Stimulated activated CD8-positive, alpha-beta memory T cell treated with anti-CD3 and anti-CD28 coated beads, Interleukin-4, amount 100 ng/mL, for 4 hours (primary cell): Measurements from ENCODE around the gene EME2.

Experiments used
- DNase-seq, 2 donors: peaks; one replicate each; pipeline ENCODE4 v3.0.0-alpha.2; 2020; ENCODE audit warnings: low read depth in 2 of 2, low spot score in 1 of 2

The EME2 gene

DNA sequence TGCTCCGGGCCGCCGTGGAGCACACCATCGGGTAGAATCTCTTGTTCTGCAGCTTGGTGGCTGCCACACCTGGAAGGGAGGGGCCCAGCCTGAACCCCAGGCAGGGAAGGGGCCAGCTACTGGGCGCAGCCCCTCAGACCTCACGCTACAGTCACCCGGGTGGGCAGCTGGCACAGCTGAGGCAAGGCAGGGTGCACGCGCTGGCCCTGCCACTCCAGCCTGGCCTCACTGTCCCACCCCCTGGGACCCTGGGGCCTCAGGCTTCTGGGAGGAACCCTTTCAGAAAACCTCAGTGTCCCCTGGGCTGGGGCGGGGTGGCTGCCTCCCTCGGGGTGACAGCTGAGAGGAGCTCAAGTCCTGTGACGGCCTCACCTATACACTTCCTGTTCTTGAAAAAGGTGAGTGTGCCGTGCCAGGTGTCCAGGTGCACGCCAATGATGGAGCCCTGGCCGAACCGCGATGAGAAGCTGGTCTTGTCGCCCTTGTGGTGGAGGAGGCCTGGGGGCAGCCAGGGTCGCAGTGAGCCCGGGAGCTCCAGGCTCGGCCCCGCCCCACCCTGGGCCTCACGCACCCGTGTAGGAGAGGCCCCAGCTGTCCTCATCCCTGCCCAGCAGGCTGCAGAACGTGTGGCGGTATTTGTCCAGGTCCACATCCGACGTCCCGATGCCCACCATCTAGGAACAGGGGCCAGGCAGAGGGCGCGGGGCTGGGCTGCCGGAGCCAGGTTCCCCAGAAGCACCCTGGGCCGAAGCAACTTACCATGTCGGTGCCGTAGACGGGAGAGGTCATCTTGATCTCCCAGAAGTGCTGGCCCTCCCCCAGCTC lies 5.0 kb downstream of the EME2 start:
- no peak for DNase-seq

DNA sequence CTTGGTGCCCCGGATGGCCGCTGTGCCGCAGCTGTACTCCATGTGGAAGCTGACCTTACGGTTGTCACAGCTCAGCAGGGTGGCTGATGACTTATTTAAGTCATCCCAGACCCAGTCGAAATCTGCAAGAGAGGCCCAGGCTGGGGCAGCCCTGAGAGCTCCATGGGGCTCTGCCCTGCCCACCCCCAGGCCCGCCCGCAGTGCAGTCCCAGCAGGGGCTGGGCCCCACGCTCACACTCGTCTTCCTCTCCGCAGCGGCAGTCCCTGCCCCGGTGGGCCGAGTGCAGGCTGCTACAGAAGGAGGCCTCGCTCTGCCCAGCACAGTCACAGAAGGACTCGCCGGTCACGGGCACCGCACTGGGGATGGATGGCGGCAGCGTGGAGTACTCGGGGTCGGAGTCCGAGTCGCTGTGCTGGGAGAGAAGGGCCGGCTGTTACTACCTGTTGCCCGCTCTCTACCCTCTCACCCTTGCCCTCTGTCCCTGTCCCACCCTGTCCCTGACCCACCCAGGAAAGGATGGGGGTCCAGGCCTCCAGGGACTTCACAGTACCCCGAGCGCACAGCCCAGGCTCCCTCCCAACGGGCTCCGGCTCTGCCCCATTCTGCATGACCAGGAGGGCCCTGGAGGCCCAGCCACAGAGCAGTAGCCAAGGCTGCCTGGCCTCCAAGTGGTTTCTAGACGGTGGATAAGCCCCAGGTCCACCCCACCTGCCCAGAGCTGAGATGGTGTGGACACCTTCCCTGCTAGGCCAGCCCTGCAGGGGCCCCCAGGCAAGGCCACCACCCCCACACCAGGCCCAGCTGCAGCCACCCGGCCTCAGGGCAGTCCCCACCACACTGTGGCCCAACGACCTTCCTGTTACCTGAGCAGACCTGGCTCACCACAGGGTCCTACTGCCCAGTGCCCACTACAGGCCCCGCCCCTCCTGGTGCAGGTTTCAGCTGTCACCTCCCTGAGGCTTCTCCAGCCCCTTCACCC lies 5.9 kb downstream of the EME2 start:
- DNase-seq = no peak

DNA sequence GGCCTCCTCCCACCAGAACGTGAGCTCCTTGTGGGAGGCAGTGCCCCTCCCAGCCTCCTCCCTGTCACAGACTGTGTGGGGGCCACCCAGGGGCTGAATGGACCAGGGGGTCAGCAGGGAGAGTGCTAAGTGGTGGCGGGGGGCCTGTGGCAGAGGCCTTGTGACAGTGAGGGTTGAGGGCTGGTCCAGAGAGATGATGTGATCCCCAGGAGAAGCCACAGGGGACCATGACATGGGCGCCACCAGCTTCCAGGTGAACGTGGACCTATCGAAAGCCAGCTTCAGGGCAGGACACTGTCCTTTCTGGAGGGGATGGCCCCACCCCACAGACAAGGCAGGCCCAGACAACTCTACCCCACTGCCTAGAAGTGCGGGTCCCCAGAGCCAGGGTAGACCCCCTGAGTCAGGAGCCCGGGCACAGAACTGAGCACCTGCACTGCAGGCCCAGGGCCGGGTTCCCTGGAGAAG lies 6.7 kb downstream of the EME2 start:
- no peak for DNase-seq

- DNase-seq = no peak
Observed at GRCh38 chr16:1779741-1780676, 7.4 kb downstream of the EME2 start.

DNA sequence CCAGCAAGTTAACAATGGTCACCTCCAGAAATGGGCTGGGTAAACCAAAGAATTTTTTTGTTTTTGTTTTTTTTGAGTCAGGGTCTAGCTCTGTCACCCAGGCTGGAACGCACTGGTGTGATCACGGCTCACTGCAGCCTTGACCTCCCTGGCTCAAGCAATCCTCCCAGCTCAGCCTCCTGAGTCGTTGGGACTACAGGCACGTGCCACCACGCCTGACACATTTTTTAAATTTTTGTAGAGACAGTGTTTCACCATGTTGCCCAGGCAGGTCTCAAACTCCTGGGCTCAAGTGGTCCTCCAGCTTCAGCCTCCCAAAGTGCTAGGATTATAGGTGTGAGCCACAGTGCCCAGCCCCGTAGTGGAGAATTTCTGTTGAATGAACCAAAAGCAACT lies 8.1 kb downstream of the EME2 start:
- no peak for DNase-seq

DNA sequence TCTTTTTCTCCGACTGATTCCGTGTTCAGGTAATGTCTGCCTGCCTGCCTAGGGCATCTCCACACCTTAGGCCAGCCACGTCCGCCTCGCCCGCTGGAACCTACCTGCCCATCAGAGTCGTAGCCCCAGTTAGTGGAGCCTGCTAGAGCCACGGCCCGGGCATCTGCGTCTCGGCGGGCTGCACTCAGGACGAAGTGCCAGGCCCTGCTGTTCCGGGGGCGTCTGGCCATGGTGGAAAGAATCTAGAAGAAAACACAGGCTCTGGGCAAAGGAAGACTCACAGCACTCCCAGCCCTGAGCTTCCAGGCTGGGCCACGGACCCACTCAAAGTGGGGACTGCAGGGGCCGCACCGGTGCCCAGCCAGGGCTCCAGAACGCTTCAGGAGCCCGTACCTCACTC lies 8.6 kb downstream of the EME2 start:
- DNase-seq = no peak

GRCh38 chr16:1781758-1782407 lies 9.3 kb downstream of the EME2 start:
- no peak for DNase-seq

- DNase-seq = peak; percentile 92 to 97
Observed at GRCh38 chr16:1782408-1783264, 10.0 kb downstream of the EME2 start, which contains the start of the genes NUBP2 and SPSB3. Gene NUBP2, plus strand, starts transcription at chr16:1782960. Its CDS starts 61 bp downstream, at chr16:1783021. Gene SPSB3, minus strand, starts transcription at chr16:1782571. Its CDS starts 1,088 bp downstream, at chr16:1781483.

DNA sequence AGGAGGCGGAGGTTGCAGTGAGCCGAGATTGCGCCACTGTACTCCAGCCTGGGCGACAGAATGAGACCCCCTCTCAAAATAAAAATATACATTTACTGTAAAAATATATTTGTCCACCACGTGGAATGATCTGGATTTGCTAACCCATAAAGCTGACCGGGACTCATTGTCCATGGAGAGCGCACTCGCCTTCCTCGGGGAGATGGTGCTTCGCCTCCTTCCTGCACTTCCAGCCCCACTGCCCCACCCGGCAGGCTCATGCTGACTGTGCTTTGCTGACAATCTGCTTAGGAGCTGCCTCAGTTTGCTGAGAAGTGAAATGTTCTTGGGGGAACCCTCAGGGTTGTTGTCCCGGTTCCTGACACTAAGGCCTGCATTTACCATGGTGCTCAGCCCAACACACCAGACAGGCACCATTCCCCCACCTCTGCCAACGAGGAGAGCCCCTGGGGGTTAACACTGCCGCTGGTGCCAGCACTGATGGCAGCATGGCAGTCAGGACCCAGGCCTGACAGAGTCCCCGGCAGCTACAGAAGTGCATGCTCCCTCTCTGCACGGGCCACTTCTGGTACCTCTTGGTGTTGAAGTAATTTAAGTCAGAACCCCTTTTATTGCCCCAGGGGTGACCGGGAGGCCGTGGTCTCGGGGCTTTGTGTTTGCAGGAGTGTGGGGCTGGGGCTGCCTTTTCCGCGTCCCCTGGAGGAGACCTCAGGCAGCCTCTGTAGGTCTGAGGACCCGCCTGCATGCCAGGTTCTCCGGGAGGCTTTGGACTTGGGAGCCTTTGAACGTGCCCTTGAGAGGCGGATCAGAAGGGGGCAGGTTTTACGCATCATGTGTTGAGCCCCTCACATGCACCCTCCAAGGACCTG lies 12.6 kb downstream of the EME2 start:
- no peak for DNase-seq

GRCh38 chr16:1785846-1786170 lies 13.2 kb downstream of the EME2 start:
- DNase-seq = no peak

GRCh38 chr16:1786242-1787055 lies 13.8 kb downstream of the EME2 start:
- no peak for DNase-seq

DNA sequence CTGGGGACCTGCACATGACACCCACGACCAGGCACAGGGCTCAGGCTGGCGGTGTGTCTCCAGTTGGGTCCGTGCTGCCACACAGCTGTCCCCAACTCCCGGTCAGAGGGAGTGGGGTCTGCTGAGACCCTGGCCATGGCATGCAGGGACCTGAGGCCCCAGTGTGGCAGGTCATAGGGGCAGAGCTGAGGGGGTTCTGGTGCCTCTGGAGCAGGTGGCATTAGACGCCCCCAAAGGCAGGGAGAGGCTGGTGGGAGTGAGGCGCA lies 14.4 kb downstream of the EME2 start:
- DNase-seq = no peak

GRCh38 chr16:1787322-1788094 lies 14.9 kb downstream of the EME2 start:
- DNase-seq = no peak

- DNase-seq = no peak
Observed at GRCh38 chr16:1788095-1788707, 15.6 kb downstream of the EME2 start.

DNA sequence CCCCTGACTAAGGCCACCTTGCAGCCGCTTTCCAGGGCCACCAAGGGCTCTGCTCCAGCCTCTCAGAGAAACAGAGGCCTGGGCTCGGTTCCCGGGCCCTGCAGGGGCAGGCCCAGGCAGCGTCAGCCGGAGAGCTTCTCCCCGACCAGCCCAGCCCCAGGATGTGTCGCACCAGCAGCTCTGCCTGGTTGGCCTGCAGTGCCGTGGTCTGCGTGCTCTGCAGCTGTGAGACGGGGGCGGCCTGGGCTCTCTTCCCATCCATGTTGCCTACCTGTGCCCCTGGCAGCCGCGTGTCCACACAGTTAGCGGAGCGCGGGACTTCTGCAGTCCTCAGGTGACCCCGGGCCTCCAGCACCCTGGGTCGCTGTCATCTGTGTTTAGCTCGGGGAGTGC lies 16.1 kb downstream of the EME2 start:
- no peak for DNase-seq

DNA sequence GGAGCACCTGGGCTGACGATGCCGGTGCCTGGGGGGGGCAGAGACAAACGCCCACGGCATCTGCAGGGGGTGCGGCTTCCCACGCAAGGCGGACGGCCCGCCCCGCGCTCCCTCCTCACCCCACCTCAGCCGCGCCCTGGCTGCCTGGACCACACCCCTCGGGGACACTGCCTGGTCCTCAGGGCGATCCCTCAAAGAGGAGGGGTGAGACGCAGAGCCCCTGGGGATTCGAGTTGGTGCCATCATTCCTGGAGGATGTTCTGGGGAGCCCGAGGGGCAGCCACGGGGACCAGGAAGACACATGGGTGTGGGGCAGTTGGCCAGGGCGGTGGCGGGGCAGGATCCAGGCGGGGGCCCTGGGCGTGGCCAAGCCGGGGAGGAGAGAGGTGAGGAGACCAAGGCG lies 17.0 kb downstream of the EME2 start:
- DNase-seq = no peak

- no peak for DNase-seq
Observed at GRCh38 chr16:1790261-1790610, 17.6 kb downstream of the EME2 start.
